Erythroblast (primary cell): ENCODE results near the gene LDLRAD4.

Experiments used
- GATA1 ChIP-seq: IDR thresholded peaks from 2 replicates; pipeline ENCODE4 v1.6.1; 2011; ENCODE audit warnings: low read depth, mild to moderate bottlenecking, control low read depth, low read length, moderate library complexity
- POLR2A ChIP-seq: IDR thresholded peaks from 2 replicates; pipeline ENCODE4 v1.6.1; 2011; ENCODE audit warnings: mild to moderate bottlenecking, low read length

DNA sequence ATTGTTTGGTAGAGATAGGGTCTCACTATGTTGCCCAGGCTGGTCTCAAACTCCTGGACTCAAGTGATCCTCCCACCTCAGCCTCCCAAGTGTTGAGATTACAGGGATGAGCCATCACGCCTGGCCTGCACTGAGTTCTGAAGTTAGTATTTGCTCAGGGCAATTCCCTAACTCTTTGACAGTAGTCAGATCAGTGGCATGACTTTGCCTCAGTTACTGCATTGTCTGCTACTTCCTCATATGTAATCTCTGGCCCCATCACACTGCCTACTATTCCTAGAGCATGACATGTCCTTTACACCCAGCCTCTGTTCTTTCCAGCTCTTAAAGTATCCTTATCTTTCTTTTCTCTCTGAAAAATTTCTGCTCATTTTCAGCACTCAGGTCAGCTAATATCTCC lies 193.5 kb downstream of the LDLRAD4 start:
- TF ChIP-seq POLR2A: no peak
- TF ChIP-seq GATA1: no peak
